ENCODE results near the gene KCNN3.
A peak's percentile ranks its signal among the peaks of the same experiment; 100 is the strongest.

KCNN3 gene

DNA sequence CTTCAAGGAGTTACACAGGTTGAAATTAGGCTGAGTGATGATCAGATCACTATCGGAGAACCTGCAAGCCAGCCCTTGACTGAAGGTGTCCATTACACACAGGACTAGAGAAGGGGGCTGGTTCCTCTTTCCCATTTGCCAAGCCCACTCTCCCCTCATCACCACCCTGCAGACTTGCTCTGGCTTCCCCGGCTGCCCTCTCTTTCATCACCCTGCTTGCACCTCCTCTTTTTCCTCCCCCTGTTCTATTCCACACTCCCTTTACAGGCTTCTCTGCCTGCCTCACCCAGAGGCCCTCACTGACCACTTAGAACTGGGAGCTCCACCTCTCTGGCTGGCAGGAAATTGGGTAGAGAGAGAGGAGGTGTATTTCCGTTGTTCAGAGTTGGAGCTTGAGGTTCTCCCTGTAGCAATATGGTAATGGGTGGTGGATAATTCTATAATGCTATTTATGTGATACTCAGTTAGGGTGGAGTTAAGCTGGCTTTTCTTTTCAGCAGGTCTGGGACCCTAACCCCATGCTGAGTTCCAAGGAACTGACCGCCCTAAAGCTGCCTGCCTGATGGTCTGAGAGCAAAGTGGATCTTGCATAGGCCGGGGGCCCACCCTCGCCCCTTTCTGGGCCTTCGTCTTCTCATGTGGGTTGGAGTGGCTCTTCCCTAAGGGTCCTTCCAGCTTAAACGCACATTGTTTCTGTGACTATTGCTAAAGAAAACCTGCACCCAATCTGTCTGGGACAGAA, 150.3 kb downstream of the KCNN3 start:
- no peak for DNase-seq

DNA sequence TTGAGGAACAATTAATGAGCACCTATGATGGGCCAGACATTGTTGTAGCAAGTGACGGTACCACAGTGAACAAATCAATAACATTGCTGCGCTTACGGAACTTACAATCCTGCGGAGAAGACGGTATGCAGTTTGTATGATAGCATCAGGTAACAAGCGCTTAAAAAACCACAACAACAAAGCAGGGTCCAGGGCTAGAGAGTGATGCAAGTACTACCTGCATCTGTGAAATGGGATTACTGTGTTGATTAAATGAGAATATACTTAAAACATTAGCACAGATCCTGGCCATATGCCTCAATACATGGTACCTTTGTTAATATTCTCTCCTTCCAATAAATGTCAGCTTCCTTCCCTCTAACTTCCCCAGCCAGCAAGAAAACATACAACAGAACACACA, 151.5 kb downstream of the KCNN3 start:
- DNase-seq: no peak

DNA sequence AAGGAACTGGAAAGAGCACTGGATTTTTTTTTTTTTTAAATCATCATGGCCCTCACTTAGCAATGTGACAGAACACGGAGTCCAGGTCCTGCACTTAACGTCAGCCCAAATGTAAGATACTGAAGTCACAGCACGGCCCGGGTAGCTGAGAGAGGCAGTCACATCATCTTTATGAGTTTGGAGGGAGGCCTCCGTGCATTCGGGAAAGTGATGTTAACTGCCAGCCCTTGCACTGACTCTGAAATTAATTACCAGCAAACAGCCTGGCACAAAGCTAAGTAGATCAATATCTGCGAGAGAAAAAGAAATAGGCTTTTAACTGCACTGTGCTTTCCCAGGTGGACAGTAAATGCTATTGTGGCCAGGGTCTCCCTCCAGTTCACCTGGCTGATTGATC, 152.6 kb downstream of the KCNN3 start:
- no peak for DNase-seq

DNA sequence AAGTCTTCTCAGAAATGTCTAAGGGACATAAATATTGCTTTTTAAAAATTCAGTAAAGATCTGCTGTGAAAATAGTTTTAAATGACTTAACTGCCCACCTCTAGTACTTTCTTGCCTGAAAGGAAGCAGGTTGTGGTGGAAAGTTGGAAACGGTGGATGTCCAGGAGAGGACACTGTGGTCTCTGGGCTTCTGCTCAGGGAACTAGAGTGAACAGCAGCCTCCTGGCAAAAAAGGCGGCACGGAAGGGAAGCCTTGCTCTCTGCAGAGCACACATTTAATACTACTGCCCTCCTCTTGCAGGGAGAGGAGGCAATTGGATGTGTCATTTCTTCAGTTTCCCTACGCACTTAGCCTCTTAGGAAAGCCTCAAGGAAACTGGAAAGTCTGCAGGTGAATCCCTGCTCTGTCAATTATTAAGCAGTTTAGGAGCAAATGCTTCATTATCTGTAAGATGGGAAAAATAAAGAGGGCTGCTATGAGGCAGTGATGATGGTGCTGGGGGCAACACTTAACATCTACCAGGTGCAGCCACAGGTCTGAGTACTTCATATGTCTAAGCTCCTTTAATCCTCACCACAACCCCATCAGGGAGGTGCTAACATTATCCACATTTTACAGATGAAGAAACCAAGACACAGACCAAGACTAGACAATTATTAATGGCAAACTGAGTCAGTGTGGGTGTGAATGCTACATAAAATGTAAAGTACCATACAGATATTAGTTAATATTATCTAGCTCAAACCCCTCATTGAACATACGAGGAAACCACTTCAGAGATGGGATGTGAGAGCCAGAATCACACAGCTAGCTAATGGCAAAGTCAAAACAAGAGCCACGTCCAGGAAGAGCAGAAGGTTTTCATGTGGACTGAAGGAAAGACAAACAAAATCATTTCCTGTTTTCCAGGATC, 153.2 kb downstream of the KCNN3 start:
- DNase-seq: no peak

DNA sequence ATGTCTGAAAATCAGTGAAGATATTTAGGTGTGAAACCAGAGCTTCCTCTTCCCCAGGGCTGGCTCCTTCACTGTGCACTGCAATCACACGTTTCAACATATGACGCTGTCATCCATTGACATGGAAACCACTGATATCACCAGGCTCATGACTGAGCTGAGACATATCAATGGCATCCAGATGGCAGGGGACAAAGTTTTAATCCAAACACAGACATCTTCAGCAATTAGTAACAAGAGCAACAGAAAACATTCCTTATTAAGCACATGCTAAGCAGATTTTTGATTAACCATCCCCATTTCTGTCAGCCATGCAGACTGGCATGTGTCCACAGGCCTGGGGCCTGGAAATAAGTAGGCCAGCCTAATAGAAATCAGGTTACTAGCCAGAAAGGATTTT, 154.1 kb downstream of the KCNN3 start:
- DNase-seq: peak; percentile 41

DNA sequence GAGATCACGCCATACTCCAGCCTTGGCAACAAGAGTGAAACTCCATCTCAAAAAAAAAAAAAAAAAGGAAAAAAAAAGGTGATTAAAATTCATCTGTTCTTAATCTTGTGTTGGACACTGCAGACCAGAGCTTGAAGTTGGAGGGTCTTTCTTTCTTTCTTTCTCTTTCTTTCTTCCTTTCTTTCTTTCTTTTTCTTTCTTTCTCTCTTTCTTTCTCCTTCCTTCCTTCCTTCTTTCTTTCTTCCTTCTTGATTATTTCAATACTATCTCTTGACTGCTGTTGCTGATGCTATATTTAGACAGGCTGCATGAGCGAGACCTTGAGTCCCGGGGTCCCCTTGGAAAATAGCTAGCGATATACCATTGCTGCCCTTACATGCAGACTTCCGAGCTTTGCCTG, 154.7 kb downstream of the KCNN3 start:
- no peak for DNase-seq

DNA sequence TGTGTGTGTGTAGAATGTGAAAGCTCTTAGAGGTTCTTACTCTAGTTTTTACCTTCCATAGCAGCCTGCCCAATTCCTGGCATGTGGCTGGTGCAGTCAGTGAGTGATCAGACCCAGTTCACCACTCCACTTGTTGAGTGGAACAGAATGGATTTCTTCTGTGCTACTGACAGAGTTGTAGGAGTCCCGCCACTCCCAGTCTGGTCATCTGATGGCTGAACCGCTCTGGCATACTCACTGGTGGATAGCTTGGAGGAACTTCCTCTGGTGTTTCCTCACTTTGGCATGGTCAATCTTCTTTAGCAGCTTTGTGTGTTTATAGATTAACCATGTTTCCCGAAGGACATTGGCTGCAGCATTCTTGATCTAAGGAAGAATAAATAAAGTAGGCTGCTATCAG, 155.4 kb downstream of the KCNN3 start:
- DNase-seq: peak; percentile 31

DNA sequence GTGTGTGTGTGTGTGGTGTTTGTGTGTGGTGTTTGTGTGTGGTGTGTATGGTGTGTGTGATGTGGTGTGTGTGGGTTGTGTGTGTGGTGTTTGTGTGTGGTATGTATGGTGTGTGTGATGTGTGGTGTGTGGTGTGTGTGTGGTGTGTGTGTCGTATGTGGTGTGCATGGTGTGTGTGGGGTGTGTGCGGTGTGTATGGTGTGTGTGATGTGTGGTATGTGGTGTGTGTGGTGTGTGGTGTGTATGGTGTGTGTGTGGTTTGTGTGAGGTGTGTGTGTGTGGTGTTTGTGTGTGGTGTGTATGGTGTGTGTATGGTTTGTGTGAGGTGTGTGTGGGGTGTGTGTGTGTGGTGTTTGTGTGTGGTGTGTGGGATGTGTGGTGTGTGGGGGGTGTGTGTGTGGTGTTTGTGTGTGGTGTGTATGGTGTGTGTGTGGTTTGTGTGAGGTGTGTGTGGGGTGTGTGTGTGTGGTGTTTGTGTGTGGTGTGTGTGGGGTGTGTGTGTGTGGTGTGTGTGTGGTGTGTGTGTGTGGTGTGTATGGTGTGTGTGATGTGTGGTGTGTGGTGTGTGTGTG, 155.9 kb downstream of the KCNN3 start:
- DNase-seq: no peak

DNA sequence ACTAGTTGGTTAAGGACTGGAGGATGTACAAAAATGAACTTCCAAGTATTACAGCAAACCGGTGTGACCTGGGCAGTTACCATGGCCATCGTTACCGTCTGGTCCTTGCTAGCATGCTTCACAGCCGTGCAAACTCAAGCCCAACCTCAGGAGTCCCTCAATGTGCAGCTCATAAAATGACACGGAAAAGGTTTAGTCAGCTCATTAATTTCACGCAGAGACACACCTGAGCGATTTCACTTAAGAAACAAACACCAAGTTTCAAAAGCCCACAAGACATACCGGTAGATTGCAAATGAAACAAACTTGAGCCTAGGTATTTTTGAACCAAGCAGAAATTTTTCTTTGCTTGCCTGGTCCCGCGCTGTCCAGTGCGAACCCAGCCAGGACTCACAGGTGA, 157.1 kb downstream of the KCNN3 start:
- no peak for DNase-seq

DNA sequence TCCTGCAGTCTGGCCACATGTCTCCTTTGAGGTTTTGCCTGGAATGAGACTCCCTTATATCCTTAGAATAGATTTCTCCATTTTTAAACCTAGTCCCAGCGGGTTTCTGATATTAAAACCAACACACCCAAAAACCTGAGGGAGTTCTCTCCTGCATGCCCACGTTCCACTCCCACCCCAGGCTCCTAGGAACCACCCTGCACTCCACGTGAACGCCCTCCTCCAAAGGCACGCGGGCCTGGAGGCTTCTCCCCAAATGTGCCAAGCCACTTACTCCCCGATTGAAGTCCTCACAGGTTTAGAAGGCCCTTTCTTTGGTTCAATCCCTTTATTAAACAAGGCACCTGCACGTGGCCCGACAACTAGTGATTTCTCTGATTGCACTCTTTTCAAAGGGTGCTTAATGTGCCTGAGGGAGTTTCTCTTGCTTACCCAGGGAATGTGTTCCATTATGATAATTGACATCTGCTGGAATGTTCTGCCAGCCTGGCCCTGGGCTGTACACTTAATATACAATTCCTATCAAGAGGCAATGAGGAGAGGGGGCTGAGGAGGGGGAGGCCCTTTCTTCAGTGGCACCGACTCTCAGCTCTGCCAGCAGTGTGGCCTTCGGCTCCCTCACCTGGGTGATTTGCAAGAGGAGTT, 157.8 kb downstream of the KCNN3 start:
- DNase-seq: no peak

DNA sequence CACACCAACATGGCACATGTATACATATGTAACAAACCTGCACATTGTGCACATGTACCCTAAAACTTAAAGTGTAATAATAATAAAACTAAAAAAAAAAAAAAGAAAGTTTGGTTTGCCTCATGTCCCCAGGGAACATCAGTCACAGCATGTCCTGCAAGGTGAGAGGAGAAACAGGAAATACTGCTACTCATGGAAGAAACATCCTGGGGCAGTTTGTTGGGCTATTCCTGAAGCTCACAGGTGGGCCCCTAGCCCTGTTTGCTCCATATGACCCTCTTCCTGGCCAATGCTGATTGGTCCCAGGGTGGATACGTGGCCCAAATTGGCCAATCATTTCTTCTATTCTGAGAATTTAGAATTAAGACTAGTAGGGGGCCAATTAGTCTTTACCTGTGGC, 158.7 kb downstream of the KCNN3 start:
- DNase-seq: no peak

DNA sequence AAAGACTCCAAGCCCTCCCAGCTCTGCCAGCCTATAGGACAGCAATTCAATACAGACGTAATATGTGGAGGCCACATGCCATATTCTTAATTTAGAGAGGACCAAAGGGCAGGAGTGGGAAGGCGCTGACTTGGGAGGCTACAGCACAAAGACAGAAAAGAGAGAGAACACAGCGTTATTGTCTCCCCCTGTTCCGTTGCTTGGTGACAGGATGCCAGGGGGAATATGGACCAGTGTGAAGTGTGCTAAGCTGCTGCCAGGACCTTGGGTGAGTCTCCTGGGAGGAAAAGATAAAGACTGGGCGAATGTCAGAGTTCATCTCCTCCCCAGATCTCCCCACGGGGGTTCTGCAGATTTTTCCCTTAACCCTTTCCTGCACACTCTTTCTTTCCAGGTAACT, 160.0 kb downstream of the KCNN3 start:
- DNase-seq: no peak

DNA sequence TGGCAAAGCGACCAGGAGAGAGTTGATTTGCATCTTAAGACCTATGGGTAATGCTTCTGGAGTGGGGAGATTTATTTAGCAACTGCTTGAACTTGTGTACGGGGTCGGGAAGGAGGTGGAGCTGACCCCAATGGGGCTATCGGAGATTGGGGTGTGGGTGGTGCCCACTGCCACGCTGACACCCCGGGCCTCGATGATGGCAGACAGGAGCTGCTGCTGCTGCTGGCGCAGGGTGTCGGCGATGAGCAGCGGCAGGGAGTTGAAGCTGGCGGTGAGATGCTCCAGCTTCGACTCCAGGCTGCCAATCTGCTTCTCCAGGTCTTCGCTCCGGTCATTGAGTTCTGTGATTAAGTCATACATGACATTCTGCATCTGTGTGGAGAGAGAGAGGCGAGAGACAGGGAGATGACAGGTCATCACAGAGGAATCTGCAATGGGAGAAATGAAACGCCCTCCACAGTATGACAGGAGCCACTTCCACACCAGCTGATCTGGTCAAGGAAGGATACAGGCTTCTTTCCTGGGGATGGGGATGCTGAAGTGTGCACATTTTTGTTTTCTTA, 162.1 kb downstream of the KCNN3 start:
- DNase-seq: no peak

DNA sequence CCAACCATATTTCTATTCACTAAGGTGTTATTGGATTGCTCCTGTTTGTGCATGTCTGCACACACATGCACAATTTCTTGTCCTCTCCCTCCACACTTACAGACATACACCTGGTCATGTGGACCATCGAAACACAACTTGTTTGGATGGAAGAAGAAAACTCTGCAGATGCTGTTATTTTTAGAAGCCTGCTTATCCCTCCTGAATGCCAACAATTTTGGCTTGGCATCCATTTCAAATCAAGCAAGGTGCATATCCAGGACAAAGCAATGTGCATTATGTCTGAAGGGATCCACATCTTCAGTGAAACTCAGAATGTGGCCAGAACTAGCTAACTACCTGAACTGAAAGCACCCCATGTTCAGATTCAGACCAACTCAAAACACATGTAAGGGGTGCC, 163.2 kb downstream of the KCNN3 start:
- no peak for DNase-seq

DNA sequence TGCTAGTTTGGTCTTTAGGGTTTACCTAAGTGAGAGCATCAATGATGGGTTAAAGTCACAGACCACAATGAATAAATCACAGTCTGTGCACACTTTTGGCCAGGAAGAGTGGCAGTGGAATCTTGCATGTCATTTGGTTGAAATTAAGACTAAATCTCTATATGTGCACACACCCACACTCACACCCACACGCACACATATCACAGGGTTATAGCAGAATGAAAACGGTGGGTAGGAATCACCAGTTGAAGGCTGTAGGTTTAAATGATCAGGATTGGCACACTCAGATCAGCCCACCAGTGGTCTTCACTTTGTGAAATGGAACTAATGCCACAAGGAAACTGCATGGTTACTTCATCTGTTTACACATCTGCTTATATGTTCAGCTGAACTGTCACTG, 164.5 kb downstream of the KCNN3 start:
- DNase-seq: no peak

DNA sequence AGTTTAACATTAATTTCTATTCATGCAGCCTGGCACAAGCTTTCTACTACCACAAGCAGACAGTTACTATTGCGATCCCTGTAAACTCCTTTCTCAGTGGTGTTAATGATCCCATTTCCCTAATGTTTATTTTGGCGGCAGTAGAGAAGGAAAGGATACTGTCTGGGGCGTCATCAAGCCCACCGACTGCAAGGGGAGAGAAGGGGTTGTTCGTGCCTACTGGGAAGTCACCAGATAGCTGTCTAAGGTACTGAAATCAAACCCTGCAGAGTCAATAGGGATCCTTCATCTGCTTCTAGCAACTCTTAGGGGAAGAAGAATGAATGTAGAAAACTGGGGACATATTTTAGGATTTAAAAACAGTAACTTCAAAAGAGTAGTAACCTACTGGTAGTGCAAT, 166.9 kb downstream of the KCNN3 start:
- no peak for DNase-seq

DNA sequence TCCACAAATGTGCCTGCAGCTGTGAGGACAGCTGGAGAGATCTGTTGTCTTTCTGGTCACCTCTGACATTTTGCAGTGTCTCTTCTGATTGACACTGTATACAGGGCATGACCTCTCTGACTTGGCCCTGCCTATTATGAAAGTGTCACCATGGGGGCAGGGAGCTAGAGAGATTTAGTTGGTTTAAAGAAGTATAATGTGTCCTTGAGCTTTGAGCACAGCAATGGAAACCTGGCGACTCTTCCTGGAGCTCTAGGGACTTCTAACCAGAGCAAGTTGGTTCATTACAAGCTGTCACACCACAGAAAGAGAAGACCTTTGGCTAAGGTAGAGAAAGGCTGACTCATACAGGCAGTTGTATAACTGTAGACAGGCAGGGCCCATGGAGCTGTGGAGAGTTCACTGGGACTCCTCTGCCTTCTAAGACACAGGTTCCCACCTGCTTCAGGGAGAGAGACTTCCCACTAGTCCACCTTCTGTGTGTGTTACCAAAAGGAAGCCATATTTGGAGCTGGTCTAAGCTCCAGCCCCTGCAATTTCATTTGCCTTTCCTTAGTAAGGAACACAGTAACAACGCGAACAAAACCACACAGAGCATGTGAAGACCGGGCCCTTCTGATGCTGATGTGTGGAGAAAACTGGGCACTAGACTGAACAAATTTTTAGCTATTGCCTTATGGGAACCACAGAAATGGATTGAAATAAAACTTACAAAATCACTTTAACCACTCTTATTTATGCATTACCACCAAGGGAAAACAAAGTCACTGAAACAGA, 171.6 kb downstream of the KCNN3 start:
- DNase-seq: no peak

DNA sequence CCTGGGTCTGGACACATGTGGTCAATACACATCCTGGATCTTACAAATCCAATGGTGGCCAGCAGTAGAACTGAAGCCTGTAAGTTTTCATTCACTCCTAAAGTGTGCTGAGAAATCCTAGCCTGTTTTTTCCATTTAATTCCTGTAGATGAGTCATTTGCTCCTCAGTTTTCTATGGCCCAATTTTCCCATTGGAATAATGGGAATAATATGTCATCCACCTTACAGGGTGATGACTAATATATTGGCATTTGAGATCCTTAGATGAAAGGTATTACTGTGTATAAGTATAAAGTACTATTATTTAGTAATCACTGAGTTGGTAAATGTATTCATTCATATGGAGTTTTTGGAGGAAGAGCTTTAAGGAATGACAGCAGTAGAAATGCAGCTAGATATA, 172.4 kb downstream of the KCNN3 start:
- DNase-seq: no peak

DNA sequence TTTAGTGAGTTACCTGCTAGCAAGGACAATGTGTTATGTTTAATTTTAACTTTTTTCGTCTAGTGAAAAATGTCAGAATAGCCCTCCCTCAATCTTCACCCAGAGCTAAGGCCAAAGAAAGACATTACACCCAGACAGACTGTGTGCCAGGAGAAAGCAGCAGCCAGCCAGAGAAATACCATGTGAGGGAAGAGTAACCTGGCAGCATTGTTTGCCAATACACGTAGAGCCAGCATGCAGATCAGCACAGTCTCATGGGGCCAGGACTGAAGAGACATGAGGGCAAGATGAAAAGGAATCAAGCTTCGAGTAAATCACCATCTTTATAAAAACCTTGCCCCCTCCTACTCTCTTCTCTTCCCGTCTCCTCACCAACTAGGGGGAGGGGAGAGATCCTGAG, 173.6 kb downstream of the KCNN3 start:
- no peak for DNase-seq

DNA sequence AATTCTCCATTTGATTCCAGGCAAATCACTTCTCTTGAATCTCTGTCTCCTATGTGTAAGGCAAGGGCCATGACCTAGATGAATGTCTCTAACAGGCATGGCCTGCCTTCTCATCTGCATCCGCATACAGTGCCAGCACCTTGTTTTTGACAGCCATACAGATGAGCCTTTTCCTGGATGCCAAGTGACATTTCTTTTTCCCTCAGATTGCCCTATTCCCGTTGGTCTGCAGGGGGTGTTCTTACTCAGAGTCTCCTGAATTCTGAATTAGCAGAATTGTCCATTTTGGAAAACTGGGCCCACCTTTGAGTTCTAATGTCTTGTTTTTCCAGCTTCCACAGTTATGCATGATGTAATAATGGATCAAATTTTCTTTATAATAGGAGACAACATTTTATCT, 174.1 kb downstream of the KCNN3 start:
- DNase-seq: no peak

DNA sequence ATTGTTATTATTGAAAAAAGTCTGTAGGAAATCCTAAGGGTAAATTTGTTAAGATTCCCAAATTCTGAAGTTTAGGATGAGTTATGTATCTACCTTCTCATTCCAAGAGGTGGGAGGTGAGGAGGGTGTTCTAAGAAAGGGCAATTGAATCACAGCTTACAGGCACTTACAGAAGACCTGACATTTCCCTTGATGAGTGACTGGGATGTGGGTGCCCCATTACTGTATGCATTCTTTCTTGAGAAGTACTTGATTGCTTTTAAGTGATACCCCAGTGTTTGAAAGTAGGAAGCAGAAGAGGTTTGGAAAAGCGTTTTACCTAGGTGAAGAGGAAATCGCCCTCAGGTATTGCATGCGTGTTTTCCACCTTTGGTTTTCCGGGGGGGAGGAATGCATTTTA, 175.1 kb downstream of the KCNN3 start:
- no peak for DNase-seq

DNA sequence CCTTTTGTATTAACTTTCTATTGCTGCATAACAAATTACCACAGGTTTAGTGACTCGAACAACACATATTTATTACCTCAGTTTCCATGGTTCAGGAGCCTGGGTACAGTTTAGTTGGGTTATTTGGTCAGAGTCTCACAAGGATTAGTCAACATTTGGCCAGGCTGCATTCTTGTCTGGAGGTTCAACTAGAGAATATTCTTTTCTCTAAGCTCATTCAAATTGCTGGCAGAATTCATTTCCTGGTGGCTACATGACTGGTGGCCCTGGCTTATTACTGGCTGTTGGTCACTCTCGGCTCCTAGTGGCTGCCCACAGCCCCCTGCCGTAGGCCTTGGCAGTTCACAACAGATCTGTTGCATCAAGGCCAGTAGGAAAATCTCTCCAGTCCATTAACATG, 181.0 kb downstream of the KCNN3 start:
- DNase-seq: no peak

All from CD4-positive, alpha-beta T cell treated with Interferon gamma for 1 hour (primary cell).